ENCODE measurements around the gene FOXF1. TPM values are rescaled to one million over a fixed set of nuclear protein-coding genes. Genes with fewer than 3 reads are reported as not detected.

FOXF1 gene
- total and polyA plus RNA-seq, 9 of the 15 experiments (the other 6 are each of a cell fraction or from before 2014, with no cell fraction given), result 0.04 TPM; not detected in 8

DNA sequence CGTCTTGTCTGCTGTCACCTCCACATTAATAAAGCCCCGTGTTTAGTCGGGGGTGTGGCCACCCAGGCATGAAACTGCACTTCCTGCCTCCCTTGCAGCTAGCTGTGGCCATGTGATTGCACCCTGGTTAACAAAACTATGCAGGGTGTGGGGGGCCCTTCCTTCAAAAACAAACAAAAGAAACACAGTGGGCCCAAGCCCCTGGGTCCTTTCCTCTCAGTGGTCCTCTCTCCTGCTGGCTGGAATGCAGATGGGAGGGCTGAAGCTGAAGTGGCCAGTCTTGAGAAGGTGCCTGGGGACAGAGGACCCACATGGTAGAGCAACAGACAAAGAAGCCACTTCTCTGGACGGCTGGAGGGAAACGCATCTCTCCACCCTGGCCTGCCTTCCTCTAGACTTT lies 38.0 kb upstream of the FOXF1 start:
- Histone ChIP-seq H3K27ac (ENCODE audit: extremely low read depth, low read depth, low read length) (no peak overlapping the region), H3K9me3 (replicated peaks; ENCODE audit: control insufficient read depth, insufficient read depth, low read depth, low read length) (no peaks in the 10 kb centered on the region), H3K9me1 (ENCODE audit: control insufficient read depth, insufficient read depth, low read length) (no peaks in the 10 kb centered on the region), H3K9ac (ENCODE audit: insufficient read depth in 1 of 2, low read depth in 2 of 2, low read length in 2 of 2) (no peak overlapping the region), H2AFZ (ENCODE audit: low read depth, low read length) (no peak overlapping the region), H3K4me3 (no peak overlapping the region), H3K79me2 (ENCODE audit: control insufficient read depth, insufficient read depth, low read length) (no peaks in the 10 kb centered on the region), H4K20me1 (replicated peaks; ENCODE audit: control insufficient read depth, insufficient read depth, low read length) (no peaks in the 10 kb centered on the region; the same call in 1 of the 2 replicates), H3K27me3 (ENCODE audit: control insufficient read depth in 2 of 2, insufficient read depth in 2 of 2, low read length in 2 of 2) (peaks cover 3 to 35% of the 10 kb centered on the region in 2 experiments; a peak in 3 of 5 replicates), H3K4me1 (replicated peaks in 1 of 2; ENCODE audit: control insufficient read depth in 2 of 2, insufficient read depth in 2 of 2, low read length in 2 of 2) (no peaks in the 10 kb centered on the region), H3K36me3 (ENCODE audit: control insufficient read depth, insufficient read depth, low read length) (no peaks in the 10 kb centered on the region), H3K4me2 (ENCODE audit: insufficient read depth, low read length) (no peak overlapping the region)
- intact Hi-C loops (cut with micrococcal nuclease) (no loop called here), in situ Hi-C loops (cut with MboI) (no loop called here)
- ChIA-PET CTCF (ENCODE audit: low intra/inter-chr PET ratio) (interaction anchor here (0.5 kb wide), 1 partner anchor 1179 kb away, joined by 3 read pairs; no protein-coding TSS in a partner anchor), POLR2A (no interaction called here)
- WGBS (ENCODE audit: insufficient coverage, low coverage, missing lambda C conversion rate), result 0% methylated on average over 5 of the region's 5 CpGs
- no TSS peak for BruUV-seq (replicated peaks)
- no peak for ATAC-seq
- FAIRE-seq, result no peak
- no peak for TF ChIP-seq CAMTA2 (CRISPR knock-in tag; conservative IDR thresholded peaks at IDR 0.05)
- TF ChIP-seq KLF10 (CRISPR knock-in tag; IDR thresholded peaks at IDR 0.05), result no peak
- TF ChIP-seq PPARD (CRISPR knock-in tag; IDR thresholded peaks at IDR 0.05), result no peak
- TF ChIP-seq, protein P1, sequence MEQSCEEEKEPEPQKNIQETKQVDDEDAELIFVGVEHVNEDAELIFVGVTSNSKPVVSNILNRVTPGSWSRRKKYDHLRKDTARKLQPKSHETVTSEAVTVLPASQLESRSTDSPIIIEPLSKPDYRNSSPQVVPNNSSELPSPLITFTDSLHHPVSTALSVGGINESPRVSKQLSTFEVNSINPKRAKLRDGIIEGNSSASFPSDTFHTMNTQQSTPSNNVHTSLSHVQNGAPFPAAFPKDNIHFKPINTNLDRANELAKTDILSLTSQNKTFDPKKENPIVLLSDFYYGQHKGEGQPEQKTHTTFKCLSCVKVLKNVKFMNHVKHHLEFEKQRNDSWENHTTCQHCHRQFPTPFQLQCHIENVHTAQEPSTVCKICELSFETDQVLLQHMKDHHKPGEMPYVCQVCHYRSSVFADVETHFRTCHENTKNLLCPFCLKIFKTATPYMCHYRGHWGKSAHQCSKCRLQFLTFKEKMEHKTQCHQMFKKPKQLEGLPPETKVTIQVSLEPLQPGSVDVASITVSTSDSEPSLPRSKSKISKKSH (CRISPR knock-in tag; IDR thresholded peaks at IDR 0.05), result no peak
- TF ChIP-seq HNRNPLL (IDR thresholded peaks at IDR 0.05; ENCODE audit: low read depth, low read length, poor library complexity, severe bottlenecking), result no peak
- no peak for TF ChIP-seq ZFP1 (CRISPR knock-in tag; IDR thresholded peaks at IDR 0.05)
- TF ChIP-seq, protein P2, sequence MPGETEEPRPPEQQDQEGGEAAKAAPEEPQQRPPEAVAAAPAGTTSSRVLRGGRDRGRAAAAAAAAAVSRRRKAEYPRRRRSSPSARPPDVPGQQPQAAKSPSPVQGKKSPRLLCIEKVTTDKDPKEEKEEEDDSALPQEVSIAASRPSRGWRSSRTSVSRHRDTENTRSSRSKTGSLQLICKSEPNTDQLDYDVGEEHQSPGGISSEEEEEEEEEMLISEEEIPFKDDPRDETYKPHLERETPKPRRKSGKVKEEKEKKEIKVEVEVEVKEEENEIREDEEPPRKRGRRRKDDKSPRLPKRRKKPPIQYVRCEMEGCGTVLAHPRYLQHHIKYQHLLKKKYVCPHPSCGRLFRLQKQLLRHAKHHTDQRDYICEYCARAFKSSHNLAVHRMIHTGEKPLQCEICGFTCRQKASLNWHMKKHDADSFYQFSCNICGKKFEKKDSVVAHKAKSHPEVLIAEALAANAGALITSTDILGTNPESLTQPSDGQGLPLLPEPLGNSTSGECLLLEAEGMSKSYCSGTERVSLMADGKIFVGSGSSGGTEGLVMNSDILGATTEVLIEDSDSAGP (CRISPR knock-in tag; IDR thresholded peaks at IDR 0.05), result no peak
- no peak for TF ChIP-seq DACH1 (IDR thresholded peaks at IDR 0.05; ENCODE audit: partially characterized antibody)
- DNase-seq (ENCODE audit: extremely low read depth in 1 of 4, low spot score in 3 of 4), result no peak

Measured in K562 (cell line).